NB4 (cell line): ENCODE measurements around the gene CLDN5.

Source experiments
- DNase-seq: peaks from one replicate; pipeline ENCODE4 v3.0.0; 2010; ENCODE audit warnings: low read depth
- H3K4me3 ChIP-seq: one replicate; pipeline ENCODE4 v1.5.1; 2011; ENCODE audit warnings: mild to moderate bottlenecking, low read depth, low read length, moderate library complexity
- CTCF ChIP-seq: IDR thresholded peaks from one replicate; pipeline ENCODE4 v1.5.1; 2012; ENCODE audit warnings: low read depth, low read length
- MYC ChIP-seq: IDR thresholded peaks from 2 replicates; pipeline ENCODE4 v1.6.1; 2011; ENCODE audit warnings: low read depth, low read length
- POLR2A ChIP-seq: IDR thresholded peaks from 2 replicates; pipeline ENCODE4 v1.6.1; 2011; ENCODE audit warnings: mild to moderate bottlenecking; ENCODE audit not compliant: insufficient read length; ENCODE audit errors: extremely low read depth
- TF ChIP-seq, protein P1 (sequence below): IDR thresholded peaks from 2 replicates; pipeline ENCODE4 v1.6.1; 2011; ENCODE audit warnings: low read depth, low read length

Gene CLDN5

DNA sequence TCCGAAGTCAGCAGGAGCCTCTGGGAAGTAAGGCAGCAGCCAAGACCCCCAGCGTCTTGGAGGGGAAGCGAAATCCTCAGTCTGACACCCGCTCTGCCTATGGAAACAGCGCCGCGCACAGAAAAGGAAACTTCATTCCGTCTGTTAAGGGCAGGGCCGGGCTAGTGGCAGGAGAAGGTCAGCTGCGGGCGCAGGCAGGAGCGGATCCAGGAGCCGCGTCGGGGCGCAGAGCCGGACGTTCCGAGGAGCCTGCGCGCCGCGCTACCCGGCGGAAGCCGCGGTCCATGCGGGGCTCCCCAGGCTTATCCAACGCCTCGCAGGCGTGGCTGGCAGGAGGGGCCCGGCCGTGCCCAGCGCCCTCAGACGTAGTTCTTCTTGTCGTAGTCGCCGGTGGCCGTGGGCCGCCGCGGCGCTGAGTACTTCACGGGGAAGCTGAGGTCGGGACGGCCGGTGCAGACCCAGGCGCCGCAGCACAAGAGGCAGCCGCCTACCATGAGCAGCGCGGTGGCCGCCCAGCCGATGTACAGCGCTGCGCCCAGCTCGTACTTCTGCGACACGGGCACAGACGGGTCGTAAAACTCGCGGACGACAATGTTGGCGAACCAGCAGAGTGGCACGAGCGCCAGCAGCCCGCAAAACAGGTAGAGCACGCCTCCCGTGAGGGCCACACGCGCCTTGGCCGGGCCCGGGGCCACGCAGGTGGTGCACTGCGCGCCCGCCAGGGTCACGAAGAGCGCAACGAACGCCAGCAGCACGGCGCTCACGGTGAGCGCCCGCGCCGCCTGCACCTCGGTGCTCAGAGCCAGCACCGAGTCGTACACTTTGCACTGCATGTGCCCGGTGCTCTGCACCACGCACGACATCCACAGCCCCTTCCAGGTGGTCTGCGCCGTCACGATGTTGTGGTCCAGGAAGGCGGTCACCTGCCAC is 705 bp downstream of the CLDN5 start:
- no peak overlapping the region for H3K4me3 ChIP-seq
- DNase-seq = no peak
- no peak for TF ChIP-seq MYC
- TF ChIP-seq, protein P1, sequence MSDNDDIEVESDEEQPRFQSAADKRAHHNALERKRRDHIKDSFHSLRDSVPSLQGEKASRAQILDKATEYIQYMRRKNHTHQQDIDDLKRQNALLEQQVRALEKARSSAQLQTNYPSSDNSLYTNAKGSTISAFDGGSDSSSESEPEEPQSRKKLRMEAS = no peak
- no peak for TF ChIP-seq POLR2A
- no peak for TF ChIP-seq CTCF

DNA sequence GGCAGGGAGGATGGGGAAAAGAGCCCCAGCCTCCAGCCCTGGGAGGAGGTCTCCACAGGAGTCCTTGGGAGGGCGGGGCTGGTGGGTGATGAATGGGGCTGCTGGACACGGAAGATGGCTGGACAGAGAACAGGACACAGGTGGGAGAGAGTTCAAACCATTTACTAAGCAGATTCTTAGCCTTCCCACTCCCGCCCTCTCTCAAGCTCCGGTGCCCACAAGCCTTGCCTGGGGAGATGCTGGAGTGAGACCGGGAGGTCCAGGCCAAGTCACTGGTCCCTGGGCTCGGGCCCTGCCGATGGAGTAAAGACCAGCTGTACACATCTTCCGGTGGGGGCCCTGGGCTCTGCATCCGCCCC is 1.4 kb downstream of the CLDN5 start:
- H3K4me3 ChIP-seq = no peak overlapping the region
- no peak for DNase-seq
- TF ChIP-seq, protein P1 = no peak
- TF ChIP-seq CTCF = no peak
- TF ChIP-seq MYC = no peak
- TF ChIP-seq POLR2A = no peak

GRCh38 chr22:19522190-19522880 is 1.9 kb downstream of the CLDN5 start:
- TF ChIP-seq MYC (no peak), POLR2A (no peak), CTCF (no peak)
- TF ChIP-seq, protein P1 = no peak
- no peak overlapping the region for H3K4me3 ChIP-seq
- DNase-seq = no peak

DNA sequence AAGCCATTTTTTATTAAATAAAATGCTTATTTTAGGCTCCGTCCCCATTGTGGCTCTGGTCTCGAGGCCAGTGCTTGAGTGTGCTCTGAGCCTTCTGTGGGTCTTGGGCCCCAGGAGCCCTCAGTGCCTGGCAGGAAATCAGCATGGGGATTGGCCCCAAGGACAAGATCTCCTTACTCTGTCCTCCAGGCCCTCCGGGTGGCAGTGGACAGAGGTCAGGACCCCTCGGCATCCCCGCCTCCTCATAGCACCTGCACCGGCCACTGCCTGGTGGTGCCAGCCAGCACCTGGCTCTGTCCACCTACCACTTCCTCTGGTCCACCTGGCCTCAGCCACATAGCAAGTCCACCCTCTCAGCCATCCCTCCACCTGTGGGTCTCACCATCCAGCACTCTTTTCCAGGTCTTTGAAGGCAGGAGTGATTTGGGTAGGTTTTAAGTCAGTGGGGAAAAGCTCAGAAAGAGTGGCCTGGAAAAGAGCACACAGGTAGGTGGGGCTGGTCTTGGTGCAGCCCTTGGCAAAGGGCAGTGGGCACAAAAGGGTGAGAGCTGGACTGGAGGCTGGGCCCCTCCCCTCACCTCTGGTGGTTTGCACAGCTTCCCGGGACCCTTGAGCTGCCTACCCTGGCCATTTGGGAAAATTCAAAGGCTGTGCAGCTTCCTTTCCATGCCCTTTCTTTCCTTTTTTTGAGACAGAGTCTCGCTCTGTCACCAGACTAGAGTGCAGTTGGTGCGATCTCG is 3.5 kb downstream of the CLDN5 start:
- TF ChIP-seq, protein P1 = no peak
- TF ChIP-seq CTCF (no peak), MYC (no peak), POLR2A (no peak)
- no peak overlapping the region for H3K4me3 ChIP-seq
- no peak for DNase-seq

GRCh38 chr22:19520007-19520406 is 4.2 kb downstream of the CLDN5 start:
- TF ChIP-seq CTCF = no peak
- no peak overlapping the region for H3K4me3 ChIP-seq
- DNase-seq = no peak
